Lower leg skin (tissue), 3 donors: ENCODE data around the gene CKMT2.

Experiments
- POLR2A ChIP-seq, 2 donors: fragments of 450-650 bp; IDR thresholded peaks; one replicate each; pipeline ENCODE4 v1.6.1; 2016 to 2017; ENCODE audit warnings: antibody characterized with exemption in 2 of 2, mild to moderate bottlenecking in 1 of 2, moderate library complexity in 1 of 2
- TF ChIP-seq, protein P1 (sequence below), 3 donors: fragments of 450-650 bp; IDR thresholded peaks; one replicate each; pipeline ENCODE4 v1.5.1; 2016; ENCODE audit warnings: antibody characterized with exemption in 3 of 3, mild to moderate bottlenecking in 3 of 3, moderate library complexity in 2 of 3

DNA sequence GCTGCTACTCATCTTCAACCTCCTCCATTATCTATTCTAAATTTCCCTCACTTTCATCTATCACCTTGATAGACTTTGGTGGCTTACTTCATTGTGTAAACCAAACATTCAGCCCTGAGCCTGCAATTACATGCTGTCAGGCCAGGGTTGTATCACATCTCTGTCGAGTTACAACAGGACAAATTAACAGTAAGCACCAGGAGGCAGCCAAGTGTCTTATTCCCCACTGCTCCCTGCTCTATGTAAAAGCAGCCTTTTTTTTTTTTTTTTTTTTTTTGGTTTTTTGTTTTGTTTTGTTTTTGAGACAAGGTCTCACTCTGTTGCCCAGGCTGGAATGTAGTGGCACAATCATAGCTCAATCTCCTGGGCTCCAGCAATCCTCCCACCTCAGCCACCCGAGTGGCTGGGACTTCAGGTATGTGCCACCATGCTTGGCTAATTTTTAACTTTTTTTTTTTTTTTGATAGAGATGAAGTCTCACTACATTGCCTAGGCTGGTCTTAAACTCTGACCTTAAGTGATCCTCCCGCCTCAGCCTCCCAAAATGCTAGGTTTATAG, 53.0 kb downstream of the CKMT2 start:
- TF ChIP-seq, protein P1, sequence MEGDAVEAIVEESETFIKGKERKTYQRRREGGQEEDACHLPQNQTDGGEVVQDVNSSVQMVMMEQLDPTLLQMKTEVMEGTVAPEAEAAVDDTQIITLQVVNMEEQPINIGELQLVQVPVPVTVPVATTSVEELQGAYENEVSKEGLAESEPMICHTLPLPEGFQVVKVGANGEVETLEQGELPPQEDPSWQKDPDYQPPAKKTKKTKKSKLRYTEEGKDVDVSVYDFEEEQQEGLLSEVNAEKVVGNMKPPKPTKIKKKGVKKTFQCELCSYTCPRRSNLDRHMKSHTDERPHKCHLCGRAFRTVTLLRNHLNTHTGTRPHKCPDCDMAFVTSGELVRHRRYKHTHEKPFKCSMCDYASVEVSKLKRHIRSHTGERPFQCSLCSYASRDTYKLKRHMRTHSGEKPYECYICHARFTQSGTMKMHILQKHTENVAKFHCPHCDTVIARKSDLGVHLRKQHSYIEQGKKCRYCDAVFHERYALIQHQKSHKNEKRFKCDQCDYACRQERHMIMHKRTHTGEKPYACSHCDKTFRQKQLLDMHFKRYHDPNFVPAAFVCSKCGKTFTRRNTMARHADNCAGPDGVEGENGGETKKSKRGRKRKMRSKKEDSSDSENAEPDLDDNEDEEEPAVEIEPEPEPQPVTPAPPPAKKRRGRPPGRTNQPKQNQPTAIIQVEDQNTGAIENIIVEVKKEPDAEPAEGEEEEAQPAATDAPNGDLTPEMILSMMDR (IDR thresholded peaks at IDR 0.05) = no peak
- no peak for TF ChIP-seq POLR2A (IDR thresholded peaks at IDR 0.05)
